Mucosa of rectum (tissue), 2 donors: ENCODE measurements around the gene ASTN2.

ENCODE experiments used
- H3K27ac ChIP-seq, 2 donors: one replicate each; pipeline ENCODE4 v1.7.0; 2013; ENCODE audit warnings: inconsistent platforms in 2 of 2, low read depth in 2 of 2, low read length in 2 of 2
- H3K27me3 ChIP-seq, 2 donors: one replicate each; pipeline ENCODE4 v1.7.0; 2013; ENCODE audit warnings: low read length in 2 of 2; ENCODE audit not compliant: control insufficient read depth in 2 of 2, insufficient read depth in 2 of 2
- H3K36me3 ChIP-seq, 2 donors: one replicate each; pipeline ENCODE4 v1.7.0; 2013; ENCODE audit warnings: low read length in 2 of 2; ENCODE audit not compliant: control insufficient read depth in 2 of 2, insufficient read depth in 2 of 2
- H3K4me1 ChIP-seq, 2 donors: one replicate each; pipeline ENCODE4 v1.7.0; 2013; ENCODE audit warnings: low read length in 2 of 2, mild to moderate bottlenecking in 1 of 2; ENCODE audit not compliant: control insufficient read depth in 2 of 2, insufficient read depth in 2 of 2
- H3K4me3 ChIP-seq, 2 donors: one replicate each; pipeline ENCODE4 v1.7.0; 2013; ENCODE audit warnings: low read length in 2 of 2
- H3K9ac ChIP-seq, 2 donors: one replicate each; pipeline ENCODE4 v1.7.0; 2013; ENCODE audit warnings: low read length in 2 of 2, low read depth in 1 of 2, mild to moderate bottlenecking in 1 of 2
- H3K9me3 ChIP-seq, 2 donors: one replicate each; pipeline ENCODE4 v1.7.0; 2013; ENCODE audit warnings: low read length in 2 of 2; ENCODE audit not compliant: control insufficient read depth in 2 of 2
- donor health status: healthy.
- donor health status: Normal muscosa, but diverticular disease.

Gene ASTN2

DNA sequence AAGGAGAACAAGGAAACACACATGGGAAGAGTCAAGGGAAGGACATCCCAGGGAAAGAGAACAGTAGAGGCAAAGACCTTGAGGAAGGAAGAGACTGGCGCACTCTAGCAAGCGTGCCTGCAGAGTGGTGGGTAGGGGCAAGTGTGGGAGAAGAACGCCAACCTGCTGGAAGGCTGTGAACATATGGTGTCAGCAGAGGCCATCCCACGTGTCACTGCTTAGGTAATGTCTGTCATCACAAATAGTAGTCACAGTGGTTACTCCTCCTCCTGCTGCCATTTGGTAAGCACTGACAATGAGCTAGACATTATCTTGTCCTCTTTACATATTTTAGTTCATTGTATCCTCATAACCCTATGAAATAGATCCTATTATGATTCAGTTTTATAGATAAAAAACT, 934.2 kb downstream of the ASTN2 start:
- Histone ChIP-seq H3K4me1 (no peaks in the 10 kb centered on the region), H3K36me3 (no peaks in the 10 kb centered on the region), H3K27ac (no peak overlapping the region), H3K9me3 (no peaks in the 10 kb centered on the region), H3K4me3 (no peak overlapping the region), H3K27me3 (no peaks in the 10 kb centered on the region), H3K9ac (no peak overlapping the region)

DNA sequence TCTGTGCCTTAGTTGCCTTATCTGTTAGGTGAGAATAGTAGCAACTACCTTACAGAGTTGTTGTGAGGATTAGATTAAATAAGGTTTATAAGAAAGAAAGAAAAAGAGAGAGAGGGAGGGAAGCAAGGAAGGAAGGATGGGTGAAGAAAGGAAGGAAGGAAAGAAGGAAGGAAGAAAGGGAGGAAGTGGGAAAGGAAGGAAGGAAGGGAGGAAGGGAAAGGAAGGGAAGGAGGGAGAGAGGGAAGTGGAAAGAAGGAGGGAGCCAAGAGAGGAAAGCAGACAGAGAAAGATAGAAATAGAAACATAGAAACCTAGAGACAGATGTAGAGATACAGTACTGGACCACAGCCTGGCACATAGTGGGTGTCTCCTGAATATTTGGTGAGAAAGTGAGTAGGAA, 934.9 kb downstream of the ASTN2 start:
- no peak overlapping the region for H3K4me3 ChIP-seq
- no peaks in the 10 kb centered on the region for H3K9me3 ChIP-seq
- H3K4me1 ChIP-seq: no peaks in the 10 kb centered on the region
- H3K9ac ChIP-seq: no peak overlapping the region
- H3K36me3 ChIP-seq: no peaks in the 10 kb centered on the region
- no peak overlapping the region for H3K27ac ChIP-seq
- no peaks in the 10 kb centered on the region for H3K27me3 ChIP-seq

DNA sequence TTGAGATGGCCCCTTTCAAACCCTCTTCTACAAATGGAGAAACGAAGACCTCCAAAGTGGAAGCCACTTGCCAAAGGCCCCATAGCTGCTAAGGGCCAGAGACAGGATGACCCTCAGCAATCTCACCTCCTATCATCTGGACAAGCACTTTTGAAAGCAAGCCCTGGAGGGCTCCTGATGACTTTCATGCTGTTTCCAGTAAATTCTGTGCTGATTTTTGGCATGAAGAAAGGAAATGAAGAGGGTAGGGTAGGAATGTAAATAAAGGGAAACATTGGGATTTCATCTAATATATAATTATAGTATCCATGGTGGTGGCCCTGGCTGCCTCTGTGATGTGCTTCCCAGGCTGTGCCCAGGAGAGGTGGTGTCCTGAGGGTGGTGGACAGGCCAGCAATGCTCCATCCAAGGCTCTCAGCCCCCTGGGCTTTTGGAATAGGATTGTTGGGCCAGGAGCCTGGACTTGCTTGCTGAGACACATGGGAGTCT, 935.8 kb downstream of the ASTN2 start:
- H3K4me3 ChIP-seq: no peak overlapping the region
- H3K9me3 ChIP-seq: no peaks in the 10 kb centered on the region
- no peaks in the 10 kb centered on the region for H3K27me3 ChIP-seq
- H3K9ac ChIP-seq: no peak overlapping the region
- no peak overlapping the region for H3K27ac ChIP-seq
- no peaks in the 10 kb centered on the region for H3K4me1 ChIP-seq
- H3K36me3 ChIP-seq: no peaks in the 10 kb centered on the region

DNA sequence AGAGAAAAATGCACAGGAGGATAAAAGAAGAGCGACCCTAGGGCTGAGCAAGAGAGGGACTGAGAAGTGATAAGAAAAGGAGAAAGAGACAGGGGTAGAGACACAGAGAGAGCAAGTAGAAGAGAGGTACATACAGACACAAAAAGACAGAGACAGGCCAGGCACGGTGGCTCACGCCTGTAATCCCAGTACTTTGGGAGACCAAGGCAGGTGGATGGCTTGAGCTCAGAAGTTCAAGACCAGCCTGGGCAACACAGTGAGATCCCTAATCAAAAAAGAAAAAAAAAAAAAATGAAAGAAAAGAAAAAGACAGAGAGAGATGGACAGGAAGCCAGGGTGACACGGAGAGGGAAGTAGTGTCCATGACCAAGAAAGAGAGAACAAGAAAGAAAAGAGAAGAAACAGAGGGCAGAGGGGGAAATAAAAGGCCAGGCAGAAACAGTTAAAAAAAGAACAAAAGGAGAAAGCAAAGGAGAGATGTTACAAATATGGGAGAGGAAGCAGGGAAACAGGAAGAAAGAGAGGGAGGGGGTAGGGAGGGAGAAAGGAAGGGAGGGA, 937.2 kb downstream of the ASTN2 start:
- H3K4me1 ChIP-seq: no peaks in the 10 kb centered on the region
- no peaks in the 10 kb centered on the region for H3K9me3 ChIP-seq
- H3K4me3 ChIP-seq: no peak overlapping the region
- no peak overlapping the region for H3K27ac ChIP-seq
- no peak overlapping the region for H3K9ac ChIP-seq
- H3K27me3 ChIP-seq: no peaks in the 10 kb centered on the region
- H3K36me3 ChIP-seq: no peaks in the 10 kb centered on the region

DNA sequence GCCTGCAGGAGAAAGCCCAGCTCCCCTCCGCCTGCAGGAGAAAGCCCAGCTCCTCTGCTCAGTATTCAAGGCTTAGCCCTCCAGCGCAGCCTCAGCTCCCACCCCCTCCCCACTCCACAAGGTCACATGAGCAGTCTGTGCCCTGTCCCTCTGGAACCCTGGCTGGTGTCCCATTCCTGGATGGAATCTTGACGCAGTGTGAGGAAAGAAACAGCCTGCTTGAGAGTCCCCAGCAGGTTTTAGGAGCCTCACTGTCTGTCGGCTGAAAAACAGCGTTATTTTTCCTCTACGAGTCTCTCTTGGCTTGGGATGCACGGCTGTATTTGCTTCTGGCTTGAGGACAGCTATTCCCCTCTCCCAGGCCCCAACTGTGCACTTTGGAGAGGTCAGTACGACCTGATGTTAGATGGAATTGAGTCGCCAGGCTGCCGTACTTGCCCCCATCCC, 937.9 kb downstream of the ASTN2 start:
- no peak overlapping the region for H3K4me3 ChIP-seq
- H3K27ac ChIP-seq: no peak overlapping the region

DNA sequence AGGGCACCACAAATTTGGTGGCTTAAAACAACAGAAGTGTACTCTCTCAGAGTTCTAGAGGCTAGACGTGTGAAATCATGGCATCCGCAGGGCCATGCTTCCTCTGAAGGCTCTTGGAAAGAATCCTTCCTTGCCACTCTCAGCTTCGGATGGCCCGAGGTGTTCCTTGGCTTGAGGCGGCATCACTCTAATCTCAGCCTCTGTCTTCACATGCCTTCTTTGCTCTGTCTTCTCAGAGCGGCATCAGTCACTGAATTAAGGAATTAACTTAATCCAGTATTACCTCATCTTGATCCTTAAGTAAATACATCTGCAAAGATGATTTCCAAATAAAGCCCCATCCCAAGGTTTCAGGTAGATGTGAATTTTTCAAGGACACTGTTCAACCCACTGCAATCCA, 938.9 kb downstream of the ASTN2 start:
- Histone ChIP-seq H3K4me1 (no peaks in the 10 kb centered on the region), H3K27ac (no peak overlapping the region), H3K27me3 (no peaks in the 10 kb centered on the region), H3K9me3 (no peaks in the 10 kb centered on the region), H3K9ac (no peak overlapping the region), H3K36me3 (no peaks in the 10 kb centered on the region), H3K4me3 (no peak overlapping the region)

More for the DNA sequence above, 937.9 kb downstream of the ASTN2 start:
- H3K4me1 ChIP-seq: no peaks in the 10 kb centered on the region
- H3K36me3 ChIP-seq: no peaks in the 10 kb centered on the region
- no peaks in the 10 kb centered on the region for H3K9me3 ChIP-seq
- H3K27me3 ChIP-seq: no peaks in the 10 kb centered on the region
- no peak overlapping the region for H3K9ac ChIP-seq

DNA sequence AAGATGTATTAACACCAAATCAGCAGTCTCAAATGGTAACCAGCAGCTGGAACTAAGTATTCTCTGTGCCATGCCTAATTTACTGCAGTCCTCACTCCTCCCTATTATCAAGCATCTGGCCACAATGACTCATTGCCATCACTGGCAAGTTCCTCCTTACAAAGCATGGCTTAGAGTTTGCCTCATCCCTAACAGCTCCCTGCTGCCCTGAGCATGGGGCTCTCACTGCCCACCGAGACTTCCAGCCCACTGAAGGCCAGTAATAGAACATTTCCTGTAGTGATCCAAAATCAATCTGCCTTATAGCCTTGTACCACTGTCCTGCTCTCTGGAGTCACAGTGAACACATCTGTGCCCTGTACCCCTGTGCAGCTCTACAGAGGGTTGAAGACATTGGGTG, 939.7 kb downstream of the ASTN2 start:
- Histone ChIP-seq H3K27ac (no peak overlapping the region), H3K9ac (no peak overlapping the region), H3K4me1 (no peaks in the 10 kb centered on the region), H3K9me3 (no peaks in the 10 kb centered on the region), H3K36me3 (no peaks in the 10 kb centered on the region), H3K4me3 (no peak overlapping the region), H3K27me3 (no peaks in the 10 kb centered on the region)

DNA sequence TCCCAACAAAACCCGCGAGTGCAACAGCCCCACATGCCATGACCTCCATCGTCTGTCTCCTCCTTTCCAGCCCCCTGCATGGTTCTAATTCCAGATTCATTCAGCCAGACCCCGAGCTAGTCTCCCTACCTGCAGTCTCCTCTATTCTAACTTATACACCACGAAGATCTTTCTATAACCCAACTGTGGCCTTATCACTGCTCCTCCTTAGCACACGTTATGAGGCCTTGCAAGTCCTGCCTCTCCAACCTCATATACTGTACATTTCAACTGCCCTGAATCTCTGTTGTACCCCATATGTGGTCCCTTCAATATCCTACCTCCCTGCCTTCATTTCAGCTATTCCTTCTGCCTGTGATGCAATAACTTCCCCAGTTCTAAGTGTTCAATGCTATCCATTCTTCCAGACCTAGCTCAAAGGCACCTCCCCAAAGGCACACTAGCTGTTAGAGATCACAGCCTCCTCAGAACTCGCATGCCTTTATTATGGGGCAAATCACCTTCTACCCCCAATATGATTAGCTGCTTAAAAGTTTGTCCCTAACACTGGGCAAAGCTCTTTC, 942.8 kb downstream of the ASTN2 start:
- Histone ChIP-seq H3K27me3 (no peaks in the 10 kb centered on the region), H3K4me3 (no peak overlapping the region), H3K9ac (no peak overlapping the region), H3K9me3 (no peaks in the 10 kb centered on the region), H3K27ac (no peak overlapping the region), H3K4me1 (no peaks in the 10 kb centered on the region), H3K36me3 (no peaks in the 10 kb centered on the region)

DNA sequence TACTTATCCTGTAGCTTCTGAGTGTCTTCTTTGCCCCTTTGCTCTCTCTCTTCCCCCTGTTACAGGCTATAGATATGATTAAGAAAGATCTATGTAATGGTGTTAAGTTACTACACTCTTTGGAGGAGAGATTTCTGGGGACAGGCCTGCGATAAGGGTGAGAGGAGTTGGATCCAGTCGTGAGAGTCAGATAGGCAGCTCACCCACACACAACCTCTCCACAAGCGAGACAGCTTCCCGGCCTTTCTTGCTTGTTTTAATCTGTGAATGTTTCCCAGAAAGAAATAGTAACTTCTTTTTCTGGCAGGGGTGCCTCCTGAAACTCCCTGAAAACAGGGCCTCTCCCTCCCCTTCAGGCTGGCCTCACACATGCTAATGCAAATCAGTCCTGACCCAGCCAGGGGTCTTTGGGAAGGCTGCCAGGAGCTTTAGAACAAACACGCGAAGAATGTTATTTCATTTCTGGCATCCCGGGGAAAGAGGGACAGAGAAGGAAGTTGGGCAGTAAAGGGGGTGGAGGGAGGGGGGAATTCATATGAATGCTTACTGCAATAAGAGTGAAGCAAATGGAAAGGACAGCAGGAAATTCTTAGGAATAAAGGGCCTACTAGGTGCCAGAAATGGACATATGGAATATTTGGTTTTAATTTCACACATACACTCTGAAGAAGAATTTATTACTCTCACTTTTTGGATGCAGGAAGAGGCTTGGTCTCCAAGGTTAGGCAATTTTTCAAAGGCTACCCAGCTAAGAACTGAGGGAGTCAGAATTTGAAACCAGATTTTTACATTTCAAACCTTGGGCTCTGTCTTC, 943.6 kb downstream of the ASTN2 start:
- Histone ChIP-seq H3K27me3 (no peaks in the 10 kb centered on the region), H3K9me3 (no peaks in the 10 kb centered on the region), H3K4me3 (no peak overlapping the region), H3K4me1 (no peaks in the 10 kb centered on the region), H3K36me3 (no peaks in the 10 kb centered on the region), H3K9ac (no peak overlapping the region), H3K27ac (no peak overlapping the region)

DNA sequence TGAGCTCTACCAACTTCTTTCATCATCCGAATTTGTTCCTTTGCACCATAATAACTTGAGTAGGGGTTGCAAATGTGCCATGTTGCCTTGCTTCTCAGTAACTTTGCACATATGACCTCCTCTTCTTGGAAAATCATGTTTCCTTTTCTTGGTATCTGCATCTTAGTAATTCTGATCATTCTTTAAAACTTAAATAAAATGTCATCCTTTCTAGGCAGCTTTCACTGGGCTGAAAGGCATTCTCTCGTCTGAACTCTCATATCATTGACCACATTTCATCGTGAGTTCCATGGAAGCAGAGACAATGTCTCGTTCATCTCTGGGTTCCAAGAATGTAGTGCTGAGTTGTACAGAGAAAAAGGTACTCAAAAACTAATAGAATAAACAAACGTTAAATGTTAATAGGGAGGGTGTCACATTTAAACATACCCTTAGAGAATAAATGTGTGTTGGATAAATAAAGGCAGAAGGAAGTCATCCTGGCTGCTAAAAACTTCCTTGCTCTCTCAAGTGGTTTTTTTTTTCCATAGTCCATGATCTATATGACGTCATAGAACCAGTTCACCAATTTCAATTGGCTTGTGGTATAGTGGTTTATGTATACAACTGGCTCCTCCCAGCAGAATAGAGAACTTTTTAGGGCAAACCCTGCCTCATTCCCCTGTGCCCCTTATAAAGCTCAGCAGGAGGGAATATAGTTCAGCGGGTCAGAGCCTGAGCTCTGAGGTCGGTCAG, 945.9 kb downstream of the ASTN2 start:
- Histone ChIP-seq H3K27me3 (no peaks in the 10 kb centered on the region), H3K9me3 (no peaks in the 10 kb centered on the region), H3K4me3 (no peak overlapping the region), H3K9ac (no peak overlapping the region), H3K4me1 (no peaks in the 10 kb centered on the region), H3K27ac (no peak overlapping the region), H3K36me3 (no peaks in the 10 kb centered on the region)
